BE2C (cell line): ENCODE results near the gene SLC16A11.

Experiments used
- DNase-seq: peaks from one replicate; pipeline ENCODE4 v3.0.0-alpha.2; 2020
- H3K27me3 ChIP-seq: fragments of 250-450 bp; sonication (Bioruptor Pico); 2 replicates; pipeline ENCODE4 v1.5.1; 2020; ENCODE audit warnings: mild to moderate bottlenecking
- H3K36me3 ChIP-seq: fragments of 250-450 bp; sonication (Bioruptor Pico); 2 replicates; pipeline ENCODE4 v1.5.1; 2020; ENCODE audit warnings: mild to moderate bottlenecking
- H3K4me1 ChIP-seq: fragments of 250-450 bp; sonication (Bioruptor Pico); 2 replicates; pipeline ENCODE4 v1.5.1; 2020
- H3K4me3 ChIP-seq: 2 replicates; pipeline ENCODE4 v1.5.1; 2011; ENCODE audit warnings: low read depth, low read length
- H3K9me3 ChIP-seq: fragments of 250-450 bp; sonication (Bioruptor Pico); 2 replicates; pipeline ENCODE4 v1.5.1; 2020
- TF ChIP-seq, protein P1 (sequence below): IDR thresholded peaks from 2 replicates; pipeline ENCODE4 v1.5.1; 2012; ENCODE audit warnings: mild to moderate bottlenecking, low read depth, low read length

Gene SLC16A11

GRCh38 chr17:7018331-7018964 is 25.4 kb downstream of the SLC16A11 start:
- Histone ChIP-seq H3K27me3 (no peaks in the 10 kb centered on the region), H3K9me3 (no peaks in the 10 kb centered on the region), H3K4me1 (no peaks in the 10 kb centered on the region; the same call in 1 of the 2 replicates), H3K4me3 (no peak overlapping the region), H3K36me3 (no peaks in the 10 kb centered on the region)
- DNase-seq, result no peak
- TF ChIP-seq, protein P1, sequence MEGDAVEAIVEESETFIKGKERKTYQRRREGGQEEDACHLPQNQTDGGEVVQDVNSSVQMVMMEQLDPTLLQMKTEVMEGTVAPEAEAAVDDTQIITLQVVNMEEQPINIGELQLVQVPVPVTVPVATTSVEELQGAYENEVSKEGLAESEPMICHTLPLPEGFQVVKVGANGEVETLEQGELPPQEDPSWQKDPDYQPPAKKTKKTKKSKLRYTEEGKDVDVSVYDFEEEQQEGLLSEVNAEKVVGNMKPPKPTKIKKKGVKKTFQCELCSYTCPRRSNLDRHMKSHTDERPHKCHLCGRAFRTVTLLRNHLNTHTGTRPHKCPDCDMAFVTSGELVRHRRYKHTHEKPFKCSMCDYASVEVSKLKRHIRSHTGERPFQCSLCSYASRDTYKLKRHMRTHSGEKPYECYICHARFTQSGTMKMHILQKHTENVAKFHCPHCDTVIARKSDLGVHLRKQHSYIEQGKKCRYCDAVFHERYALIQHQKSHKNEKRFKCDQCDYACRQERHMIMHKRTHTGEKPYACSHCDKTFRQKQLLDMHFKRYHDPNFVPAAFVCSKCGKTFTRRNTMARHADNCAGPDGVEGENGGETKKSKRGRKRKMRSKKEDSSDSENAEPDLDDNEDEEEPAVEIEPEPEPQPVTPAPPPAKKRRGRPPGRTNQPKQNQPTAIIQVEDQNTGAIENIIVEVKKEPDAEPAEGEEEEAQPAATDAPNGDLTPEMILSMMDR, result no peak

DNA sequence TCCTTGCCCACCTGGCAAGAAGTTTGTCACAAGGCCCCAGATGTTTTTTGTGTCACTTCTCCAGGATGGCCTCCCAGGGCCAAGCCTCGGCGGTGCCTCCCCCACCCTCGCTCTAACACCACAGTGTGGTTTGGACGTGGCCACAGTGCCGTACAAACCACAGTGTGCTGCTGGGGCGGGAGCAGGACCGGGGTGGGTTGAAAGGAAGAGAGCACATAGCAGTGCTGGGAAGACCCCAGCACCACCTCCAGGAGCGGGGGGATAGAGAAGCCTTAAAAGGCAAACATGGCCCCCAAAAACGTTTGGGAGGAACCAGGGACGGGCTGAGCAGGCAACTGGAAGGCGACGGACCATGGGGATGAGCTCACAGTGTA is 26.1 kb downstream of the SLC16A11 start:
- no peak overlapping the region for H3K4me3 ChIP-seq
- DNase-seq, result no peak
- no peaks in the 10 kb centered on the region for H3K36me3 ChIP-seq
- no peaks in the 10 kb centered on the region for H3K9me3 ChIP-seq
- TF ChIP-seq, protein P1, result no peak
- H3K4me1 ChIP-seq, result no peaks in the 10 kb centered on the region; the same call in 1 of the 2 replicates
- no peaks in the 10 kb centered on the region for H3K27me3 ChIP-seq

DNA sequence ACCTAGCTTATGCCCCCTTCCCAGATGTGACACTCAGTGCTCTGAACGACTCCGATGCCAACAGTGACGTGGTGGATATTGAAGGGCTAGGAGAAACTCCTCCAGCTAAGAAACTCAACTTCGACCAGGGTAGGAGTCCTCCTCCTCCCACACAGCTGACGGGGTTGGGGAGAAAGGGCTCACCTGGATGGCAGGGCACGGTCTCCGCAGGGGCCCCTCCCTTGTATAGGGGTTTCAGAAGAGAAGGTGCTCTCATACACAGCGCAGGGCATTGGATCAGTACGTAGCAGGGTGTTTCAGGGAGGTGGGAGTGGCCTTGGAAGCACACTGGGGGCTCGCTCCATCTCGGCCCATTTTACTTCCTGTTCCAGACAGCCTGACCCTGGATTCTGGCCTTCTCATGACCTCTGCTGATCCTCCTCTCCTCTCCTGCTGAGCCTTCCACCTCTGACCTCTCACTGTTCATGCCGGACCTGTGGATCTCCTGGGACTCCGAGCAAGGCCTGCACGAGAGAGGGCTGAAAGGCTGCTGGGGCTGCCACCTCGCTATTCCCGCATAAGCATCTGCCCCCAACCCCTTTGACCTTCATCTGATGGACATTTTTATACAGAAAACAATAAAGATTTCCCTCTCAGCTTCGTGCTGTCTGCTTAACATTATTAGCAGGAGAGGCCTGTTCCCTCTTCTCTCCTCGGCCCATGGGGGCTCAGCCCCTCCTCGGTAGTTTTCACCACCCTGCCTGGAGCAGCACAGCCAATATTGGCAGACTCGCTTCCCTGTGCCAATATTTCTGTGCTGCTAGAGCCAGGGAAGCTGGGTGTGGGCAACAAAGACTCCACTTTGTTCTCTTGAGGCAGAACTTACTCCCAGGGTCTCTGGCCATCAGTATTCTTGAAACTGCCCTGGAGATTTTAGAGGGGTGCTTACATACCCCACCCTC is 26.7 kb downstream of the SLC16A11 start:
- TF ChIP-seq, protein P1, result no peak
- no peaks in the 10 kb centered on the region; the same call in 1 of the 2 replicates for H3K4me1 ChIP-seq

DNA sequence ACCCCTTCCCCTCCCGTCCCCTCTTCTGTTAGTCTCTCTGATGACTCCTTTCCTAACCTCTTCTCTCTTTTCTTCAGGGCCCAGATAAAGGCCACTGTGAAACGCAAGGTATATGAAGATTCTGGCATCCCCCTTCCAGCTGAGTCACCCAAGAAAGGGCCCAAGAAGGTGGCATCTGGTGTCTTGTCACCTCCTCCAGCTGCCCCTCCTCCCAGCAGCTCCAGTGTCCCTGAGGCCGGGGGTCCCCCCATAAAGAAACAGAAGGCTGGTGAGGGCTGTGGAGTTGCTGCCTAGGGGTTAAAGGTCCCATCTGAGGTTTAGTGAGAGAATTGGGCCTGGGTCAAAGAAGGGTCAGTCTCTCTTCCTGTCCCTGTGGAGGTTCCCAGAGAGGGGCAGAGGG is 27.5 kb downstream of the SLC16A11 start:
- no peak for DNase-seq
- TF ChIP-seq, protein P1, result no peak
- Histone ChIP-seq H3K4me1 (no peaks in the 10 kb centered on the region; the same call in 1 of the 2 replicates), H3K36me3 (no peaks in the 10 kb centered on the region), H3K4me3 (no peak overlapping the region), H3K9me3 (no peaks in the 10 kb centered on the region), H3K27me3 (no peaks in the 10 kb centered on the region)

More for the DNA sequence above, 26.7 kb downstream of the SLC16A11 start:
- no peak for DNase-seq
- Histone ChIP-seq H3K36me3 (no peaks in the 10 kb centered on the region), H3K27me3 (no peaks in the 10 kb centered on the region), H3K9me3 (no peaks in the 10 kb centered on the region), H3K4me3 (no peak overlapping the region)

GRCh38 chr17:7014995-7015958 is 28.6 kb downstream of the SLC16A11 start:
- Histone ChIP-seq H3K36me3 (no peaks in the 10 kb centered on the region), H3K9me3 (no peaks in the 10 kb centered on the region), H3K4me1 (no peaks in the 10 kb centered on the region; the same call in 1 of the 2 replicates), H3K27me3 (no peaks in the 10 kb centered on the region), H3K4me3 (peak overlapping the region; percentile 63)
- TF ChIP-seq, protein P1, result no peak
- DNase-seq, result no peak
